Hepatocyte (in vitro differentiated cells): ENCODE data around the gene MSI2.

ENCODE experiments used
- EZH2 ChIP-seq: fragments of 200-600 bp; sonication (generic); IDR thresholded peaks from 2 replicates; pipeline ENCODE4 v1.6.1; 2016; ENCODE audit warnings: antibody characterized with exemption, mild to moderate bottlenecking, borderline replicate concordance
- TF ChIP-seq, protein P1 (sequence below): fragments of 200-600 bp; sonication (generic); IDR thresholded peaks from 2 replicates; pipeline ENCODE4 v1.5.1; 2016; ENCODE audit warnings: antibody characterized with exemption, mild to moderate bottlenecking; ENCODE audit not compliant: poor library complexity

DNA sequence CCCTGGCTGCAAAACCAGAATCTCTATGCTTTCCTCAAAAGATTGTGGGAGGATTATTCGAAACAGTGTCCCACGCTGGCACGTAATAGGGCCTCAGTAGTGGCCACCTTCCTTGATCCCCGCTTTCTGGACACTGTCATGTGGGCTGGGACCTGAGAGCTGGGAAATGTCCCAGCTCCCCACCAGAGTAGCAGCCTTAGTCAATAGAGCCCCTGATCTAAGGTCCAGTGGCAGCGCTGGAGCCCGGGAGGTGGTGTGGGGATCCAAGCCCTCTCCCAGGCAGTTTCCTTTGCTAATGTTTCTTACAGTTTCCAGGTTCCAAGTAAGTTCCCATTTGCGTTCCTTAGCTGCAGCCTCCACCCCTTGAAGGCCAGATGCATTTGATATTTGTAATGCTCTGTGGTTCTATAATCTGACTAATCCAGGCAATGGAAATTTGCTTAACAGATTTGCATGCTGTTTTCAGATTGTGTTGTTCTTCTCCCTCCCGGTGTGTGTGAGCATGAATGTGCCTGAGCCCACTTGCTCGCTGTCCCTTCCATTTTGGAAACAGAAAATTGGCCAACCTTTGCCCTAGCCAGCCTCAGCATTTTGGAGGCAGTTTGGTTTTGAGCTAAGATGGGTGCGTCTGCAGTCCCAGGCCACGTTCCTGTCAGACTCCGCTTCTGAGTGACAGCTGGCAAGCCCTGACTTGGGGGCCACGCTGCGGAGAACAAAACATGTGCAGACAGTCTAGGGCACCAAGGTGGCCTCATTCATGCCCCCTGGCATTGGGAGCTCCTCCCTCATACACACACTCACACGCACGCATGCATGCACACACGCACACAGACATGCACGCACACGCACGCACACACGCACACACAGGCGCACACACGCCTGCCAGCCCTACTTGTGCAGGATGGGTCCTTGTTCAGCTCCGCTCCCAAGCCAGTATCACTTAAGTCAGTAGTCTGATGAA is 419.4 kb downstream of the MSI2 start:
- TF ChIP-seq, protein P1, sequence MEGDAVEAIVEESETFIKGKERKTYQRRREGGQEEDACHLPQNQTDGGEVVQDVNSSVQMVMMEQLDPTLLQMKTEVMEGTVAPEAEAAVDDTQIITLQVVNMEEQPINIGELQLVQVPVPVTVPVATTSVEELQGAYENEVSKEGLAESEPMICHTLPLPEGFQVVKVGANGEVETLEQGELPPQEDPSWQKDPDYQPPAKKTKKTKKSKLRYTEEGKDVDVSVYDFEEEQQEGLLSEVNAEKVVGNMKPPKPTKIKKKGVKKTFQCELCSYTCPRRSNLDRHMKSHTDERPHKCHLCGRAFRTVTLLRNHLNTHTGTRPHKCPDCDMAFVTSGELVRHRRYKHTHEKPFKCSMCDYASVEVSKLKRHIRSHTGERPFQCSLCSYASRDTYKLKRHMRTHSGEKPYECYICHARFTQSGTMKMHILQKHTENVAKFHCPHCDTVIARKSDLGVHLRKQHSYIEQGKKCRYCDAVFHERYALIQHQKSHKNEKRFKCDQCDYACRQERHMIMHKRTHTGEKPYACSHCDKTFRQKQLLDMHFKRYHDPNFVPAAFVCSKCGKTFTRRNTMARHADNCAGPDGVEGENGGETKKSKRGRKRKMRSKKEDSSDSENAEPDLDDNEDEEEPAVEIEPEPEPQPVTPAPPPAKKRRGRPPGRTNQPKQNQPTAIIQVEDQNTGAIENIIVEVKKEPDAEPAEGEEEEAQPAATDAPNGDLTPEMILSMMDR, result no peak
- no peak for TF ChIP-seq EZH2
